ENCODE data around the gene URGCP. TPM values are rescaled to one million over a fixed set of nuclear protein-coding genes. Genes with fewer than 3 reads are reported as not detected.

Gene URGCP
- total and polyA plus RNA-seq, 2 of the 4 experiments (the other 2 are of a cell fraction), result 22.0 to 25.5 TPM

GRCh38 chr7:43929529-43930457 is 23.4 kb upstream of the URGCP start:
- DNase-seq (no peak), ATAC-seq (ENCODE audit: low read depth) (no peak)
- WGBS, 2 experiments (ENCODE audit: extremely low coverage in 2 of 2, insufficient read length in 1 of 2), result no CpG with 5 or more reads among the region's 5 CpGs
- no peaks in the 10 kb centered on the region for H3K9me3 ChIP-seq (ENCODE audit: control insufficient read depth, insufficient read depth, low read length)
- no peak overlapping the region for H2AK9ac ChIP-seq (replicated peaks; ENCODE audit: low read depth, low read length, poor library complexity)
- dilution Hi-C loops (cut with HindIII; ENCODE audit: low sequenced_read_pairs, unreplicated experiment), result no loop called here
- peaks cover 0 to 12% of the 10 kb centered on the region in 2 experiments; a peak in 2 of 4 replicates for H3K79me1 ChIP-seq (ENCODE audit: low read depth in 1 of 2, low read length in 2 of 2)
- H3K27me3 ChIP-seq (ENCODE audit: control insufficient read depth, insufficient read depth, low read length), result no peaks in the 10 kb centered on the region
- H2AK5ac ChIP-seq (ENCODE audit: low read depth, low read length), result no peak overlapping the region
- ChIA-PET POLR2A (ENCODE audit: unreplicated experiment) (no interaction called here), CTCF (no interaction called here)
- H3K56ac ChIP-seq (ENCODE audit: extremely low read depth, insufficient read depth, low read length), result no peak overlapping the region
- no peaks in the 10 kb centered on the region for H4K20me1 ChIP-seq (ENCODE audit: insufficient read depth, low read length)
- H3K27ac ChIP-seq (ENCODE audit: insufficient read depth, low read length), result no peak overlapping the region
- no peak overlapping the region for H3K23ac ChIP-seq (ENCODE audit: low read depth, low read length)
- H2BK15ac ChIP-seq (ENCODE audit: low read depth, low read length), result no peak overlapping the region
- no peaks in the 10 kb centered on the region; the same call in 1 of the 2 replicates for H3K9me1 ChIP-seq (ENCODE audit: insufficient read depth, low read length)
- no peak overlapping the region for H2BK120ac ChIP-seq (ENCODE audit: low read depth, low read length)
- no peak overlapping the region for H4K91ac ChIP-seq (ENCODE audit: insufficient read depth, low read depth, low read length)
- no peak overlapping the region for H3K4ac ChIP-seq (ENCODE audit: low read depth, low read length)
- BruUV-seq (replicated peaks), result no TSS peak
- intact Hi-C loops (cut with micrococcal nuclease), result no loop called here
- H3K9ac ChIP-seq (ENCODE audit: low read depth, low read length), result no peak overlapping the region
- no peak overlapping the region for H2AFZ ChIP-seq (replicated peaks; ENCODE audit: low read length, poor library complexity)
- in situ Hi-C loops (cut with MboI; ENCODE audit: low sequenced_read_pairs), result no loop called here
- H2BK20ac ChIP-seq (ENCODE audit: low read depth, low read length), result no peak overlapping the region
- no peak overlapping the region for H2BK5ac ChIP-seq (ENCODE audit: low read depth, low read length, poor library complexity, severe bottlenecking)
- no peak overlapping the region for H3K4me3 ChIP-seq (ENCODE audit: insufficient read depth, low read depth, low read length)
- H3K18ac ChIP-seq (ENCODE audit: low read depth, low read length), result no peak overlapping the region
- no peak for TF ChIP-seq RAD21 (IDR thresholded peaks at IDR 0.05; ENCODE audit: low read length)
- no peak for TF ChIP-seq SMC3 (IDR thresholded peaks at IDR 0.05; ENCODE audit: low read depth, low read length)
- no peak for TF ChIP-seq NFE2L2 (IDR thresholded peaks at IDR 0.05; ENCODE audit: low read depth, low read length)
- no peak for TF ChIP-seq MAZ (IDR thresholded peaks at IDR 0.05; ENCODE audit: borderline replicate concordance, low read depth, low read length)
- no peak for TF ChIP-seq POLR2A (IDR thresholded peaks at IDR 0.05; ENCODE audit: low read depth, low read length)
- no peak for TF ChIP-seq RCOR1 (IDR thresholded peaks at IDR 0.05; ENCODE audit: insufficient replicate concordance, low read length)
- TF ChIP-seq, protein P1, sequence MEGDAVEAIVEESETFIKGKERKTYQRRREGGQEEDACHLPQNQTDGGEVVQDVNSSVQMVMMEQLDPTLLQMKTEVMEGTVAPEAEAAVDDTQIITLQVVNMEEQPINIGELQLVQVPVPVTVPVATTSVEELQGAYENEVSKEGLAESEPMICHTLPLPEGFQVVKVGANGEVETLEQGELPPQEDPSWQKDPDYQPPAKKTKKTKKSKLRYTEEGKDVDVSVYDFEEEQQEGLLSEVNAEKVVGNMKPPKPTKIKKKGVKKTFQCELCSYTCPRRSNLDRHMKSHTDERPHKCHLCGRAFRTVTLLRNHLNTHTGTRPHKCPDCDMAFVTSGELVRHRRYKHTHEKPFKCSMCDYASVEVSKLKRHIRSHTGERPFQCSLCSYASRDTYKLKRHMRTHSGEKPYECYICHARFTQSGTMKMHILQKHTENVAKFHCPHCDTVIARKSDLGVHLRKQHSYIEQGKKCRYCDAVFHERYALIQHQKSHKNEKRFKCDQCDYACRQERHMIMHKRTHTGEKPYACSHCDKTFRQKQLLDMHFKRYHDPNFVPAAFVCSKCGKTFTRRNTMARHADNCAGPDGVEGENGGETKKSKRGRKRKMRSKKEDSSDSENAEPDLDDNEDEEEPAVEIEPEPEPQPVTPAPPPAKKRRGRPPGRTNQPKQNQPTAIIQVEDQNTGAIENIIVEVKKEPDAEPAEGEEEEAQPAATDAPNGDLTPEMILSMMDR (conservative IDR thresholded peaks at IDR 0.05; ENCODE audit: low read depth, low read length), result no peak
- no peak for TF ChIP-seq RFX5 (IDR thresholded peaks at IDR 0.05; ENCODE audit: low read depth, low read length)
- no peak for TF ChIP-seq MXI1 (IDR thresholded peaks at IDR 0.05; ENCODE audit: borderline replicate concordance, low read depth, low read length)
- TF ChIP-seq, protein P2, sequence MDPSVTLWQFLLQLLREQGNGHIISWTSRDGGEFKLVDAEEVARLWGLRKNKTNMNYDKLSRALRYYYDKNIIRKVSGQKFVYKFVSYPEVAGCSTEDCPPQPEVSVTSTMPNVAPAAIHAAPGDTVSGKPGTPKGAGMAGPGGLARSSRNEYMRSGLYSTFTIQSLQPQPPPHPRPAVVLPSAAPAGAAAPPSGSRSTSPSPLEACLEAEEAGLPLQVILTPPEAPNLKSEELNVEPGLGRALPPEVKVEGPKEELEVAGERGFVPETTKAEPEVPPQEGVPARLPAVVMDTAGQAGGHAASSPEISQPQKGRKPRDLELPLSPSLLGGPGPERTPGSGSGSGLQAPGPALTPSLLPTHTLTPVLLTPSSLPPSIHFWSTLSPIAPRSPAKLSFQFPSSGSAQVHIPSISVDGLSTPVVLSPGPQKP (IDR thresholded peaks at IDR 0.05; ENCODE audit: borderline replicate concordance, low read depth, low read length), result no peak
- TF ChIP-seq CEBPB (IDR thresholded peaks at IDR 0.05; ENCODE audit: low read depth, low read length), result no peak
- TF ChIP-seq USF2 (IDR thresholded peaks at IDR 0.05; ENCODE audit: low read depth, low read length), result no peak
- TF ChIP-seq CHD1 (IDR thresholded peaks at IDR 0.05; ENCODE audit: low read depth, low read length), result no peak
- TF ChIP-seq MAFK (IDR thresholded peaks at IDR 0.05; ENCODE audit: low read depth, low read length), result no peak
- no peak for TF ChIP-seq BHLHE40 (IDR thresholded peaks at IDR 0.05; ENCODE audit: low read depth, low read length)
- no peak overlapping the region for H4K5ac ChIP-seq (ENCODE audit: low read depth, low read length)
- no peak overlapping the region for H3K14ac ChIP-seq (replicated peaks; ENCODE audit: low read depth, low read length)
- no peak overlapping the region for H4K8ac ChIP-seq (ENCODE audit: low read depth in 2 of 2, low read length in 2 of 2)
- no peaks in the 10 kb centered on the region for H3K4me1 ChIP-seq (ENCODE audit: control insufficient read depth, insufficient read depth, low read length)
- H3K4me2 ChIP-seq (ENCODE audit: low read depth, low read length), result no peak overlapping the region
- H3K36me3 ChIP-seq (ENCODE audit: control insufficient read depth, insufficient read depth, low read length), result no peaks in the 10 kb centered on the region
